ENCODE results near the gene WNK3. TPM values are rescaled to one million over a fixed set of nuclear protein-coding genes. Genes with fewer than 3 reads are reported as not detected.
"Not testable (repeated sequence)": the region's sequence is repeated elsewhere in the genome, so short reads cannot be mapped to it uniquely, and the experiment has no call there.

The WNK3 gene
- total RNA-seq, 1 donor from 2014 or later: 0.62 TPM

- no peaks in the 10 kb centered on the region for H3K4me1 ChIP-seq
- no peaks in the 10 kb centered on the region for H3K27me3 ChIP-seq (ENCODE audit: low read depth)
- TF ChIP-seq, protein P1, sequence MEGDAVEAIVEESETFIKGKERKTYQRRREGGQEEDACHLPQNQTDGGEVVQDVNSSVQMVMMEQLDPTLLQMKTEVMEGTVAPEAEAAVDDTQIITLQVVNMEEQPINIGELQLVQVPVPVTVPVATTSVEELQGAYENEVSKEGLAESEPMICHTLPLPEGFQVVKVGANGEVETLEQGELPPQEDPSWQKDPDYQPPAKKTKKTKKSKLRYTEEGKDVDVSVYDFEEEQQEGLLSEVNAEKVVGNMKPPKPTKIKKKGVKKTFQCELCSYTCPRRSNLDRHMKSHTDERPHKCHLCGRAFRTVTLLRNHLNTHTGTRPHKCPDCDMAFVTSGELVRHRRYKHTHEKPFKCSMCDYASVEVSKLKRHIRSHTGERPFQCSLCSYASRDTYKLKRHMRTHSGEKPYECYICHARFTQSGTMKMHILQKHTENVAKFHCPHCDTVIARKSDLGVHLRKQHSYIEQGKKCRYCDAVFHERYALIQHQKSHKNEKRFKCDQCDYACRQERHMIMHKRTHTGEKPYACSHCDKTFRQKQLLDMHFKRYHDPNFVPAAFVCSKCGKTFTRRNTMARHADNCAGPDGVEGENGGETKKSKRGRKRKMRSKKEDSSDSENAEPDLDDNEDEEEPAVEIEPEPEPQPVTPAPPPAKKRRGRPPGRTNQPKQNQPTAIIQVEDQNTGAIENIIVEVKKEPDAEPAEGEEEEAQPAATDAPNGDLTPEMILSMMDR (IDR thresholded peaks at IDR 0.05): no peak
- intact Hi-C loops (cut with DNase I): no loop called here
- H3K27ac ChIP-seq: no peak overlapping the region
- ATAC-seq (peak; percentile 71 to 72), DNase-seq (peak; percentile 51)
- H3K36me3 ChIP-seq: no peaks in the 10 kb centered on the region
- peak overlapping the region; percentile 52 for H3K4me3 ChIP-seq
- H3K9me3 ChIP-seq: no peaks in the 10 kb centered on the region
Observed at GRCh38 chrX:54358424-54359211, 772 bp upstream of the WNK3 start.

GRCh38 chrX:54352677-54353076 is 5.2 kb downstream of the WNK3 start:
- DNase-seq: no peak
- ATAC-seq: no peak
- no peaks in the 10 kb centered on the region for H3K27me3 ChIP-seq (ENCODE audit: low read depth)
- TF ChIP-seq, protein P1 (IDR thresholded peaks at IDR 0.05): no peak
- no peaks in the 10 kb centered on the region for H3K9me3 ChIP-seq
- no peak overlapping the region for H3K27ac ChIP-seq
- intact Hi-C loops (cut with DNase I): no loop called here
- no peaks in the 10 kb centered on the region for H3K4me1 ChIP-seq
- H3K4me3 ChIP-seq: no peak overlapping the region
- no peaks in the 10 kb centered on the region for H3K36me3 ChIP-seq

DNA sequence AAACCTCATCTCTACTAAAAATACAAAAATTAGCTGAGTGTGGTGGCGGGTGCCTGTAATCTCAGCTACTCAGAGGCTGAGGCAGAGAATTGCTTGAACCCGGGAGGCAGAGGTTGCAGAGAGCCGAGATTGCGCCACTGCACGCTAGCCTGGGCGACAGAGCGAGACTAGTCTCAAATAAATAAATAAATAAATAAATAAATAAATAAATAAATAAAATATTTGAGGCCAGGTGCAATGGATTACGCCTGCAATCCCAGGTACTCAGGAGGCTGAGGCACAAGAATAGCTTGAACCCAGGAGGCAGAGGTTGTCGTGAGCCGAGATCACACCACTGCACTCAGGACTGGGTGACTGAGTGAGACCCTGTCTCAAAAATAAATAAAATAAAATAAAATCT is 20.5 kb downstream of the WNK3 start:
- H3K4me1 ChIP-seq; intact Hi-C loops (cut with DNase I); ATAC-seq; H3K4me3 ChIP-seq; H3K9me3 ChIP-seq; H3K27me3 ChIP-seq (ENCODE audit: low read depth); DNase-seq; H3K27ac ChIP-seq; H3K36me3 ChIP-seq: not testable (repeated sequence)

DNA sequence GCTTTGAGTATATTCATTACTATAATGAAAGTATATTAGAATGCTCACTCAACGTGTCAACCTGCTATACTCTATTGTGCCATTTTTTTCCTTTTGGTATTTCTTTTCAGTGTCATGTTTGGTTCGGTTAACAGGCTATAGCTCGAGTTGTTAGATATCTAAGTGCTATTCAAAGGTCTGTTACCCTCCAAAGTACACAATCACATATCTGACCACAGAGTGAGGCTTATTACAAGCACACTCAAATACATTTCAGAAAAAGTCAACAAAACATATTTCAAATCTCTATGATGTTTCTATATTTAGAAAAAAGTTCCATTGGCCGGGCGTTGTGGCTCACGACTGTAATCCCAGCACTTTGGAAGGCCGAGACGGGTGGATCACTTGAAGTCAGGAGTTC is 32.8 kb downstream of the WNK3 start:
- no peak overlapping the region for H3K27ac ChIP-seq
- no peak overlapping the region for H3K4me3 ChIP-seq
- intact Hi-C loops (cut with DNase I): no loop called here
- no peak for DNase-seq
- H3K36me3 ChIP-seq: no peaks in the 10 kb centered on the region
- TF ChIP-seq, protein P1 (IDR thresholded peaks at IDR 0.05): no peak
- H3K4me1 ChIP-seq: no peaks in the 10 kb centered on the region
- no peaks in the 10 kb centered on the region for H3K27me3 ChIP-seq (ENCODE audit: low read depth)
- peak; percentile 48 to 72 for ATAC-seq
- no peaks in the 10 kb centered on the region for H3K9me3 ChIP-seq

- Histone ChIP-seq H3K27me3 (ENCODE audit: low read depth) (no peaks in the 10 kb centered on the region), H3K36me3 (no peaks in the 10 kb centered on the region), H3K4me1 (no peaks in the 10 kb centered on the region), H3K9me3 (no peaks in the 10 kb centered on the region), H3K4me3 (no peak overlapping the region), H3K27ac (no peak overlapping the region)
- intact Hi-C loops (cut with DNase I): no loop called here
- DNase-seq (no peak), ATAC-seq (no peak)
- TF ChIP-seq, protein P1 (IDR thresholded peaks at IDR 0.05): no peak
Observed at GRCh38 chrX:54320067-54320466, 37.8 kb downstream of the WNK3 start.

GRCh38 chrX:54306379-54306778 is 51.5 kb downstream of the WNK3 start:
- Histone ChIP-seq H3K36me3 (no peaks in the 10 kb centered on the region), H3K27me3 (ENCODE audit: low read depth) (no peaks in the 10 kb centered on the region), H3K9me3 (no peaks in the 10 kb centered on the region), H3K27ac (no peak overlapping the region), H3K4me3 (no peak overlapping the region), H3K4me1 (no peaks in the 10 kb centered on the region)
- intact Hi-C loops (cut with DNase I): no loop called here
- TF ChIP-seq, protein P1 (IDR thresholded peaks at IDR 0.05): no peak
- ATAC-seq (no peak), DNase-seq (no peak)
